NCI-H2171 (cell line): Measurements from ENCODE around the gene ADAMTSL1.

ENCODE experiments used
- DNase-seq: peaks from one replicate; lab custom pipeline; 2025; lab: John Stamatoyannopoulos, UW

Gene ADAMTSL1

GRCh38 chr9:18936094-18936871 lies 462.3 kb downstream of the ADAMTSL1 start:
- DNase-seq = no peak

GRCh38 chr9:18939943-18940342 lies 466.0 kb downstream of the ADAMTSL1 start:
- DNase-seq = no peak

GRCh38 chr9:18941060-18941740 lies 467.2 kb downstream of the ADAMTSL1 start:
- no peak for DNase-seq

- DNase-seq = no peak
Measured at GRCh38 chr9:18942801-18943200, 468.8 kb downstream of the ADAMTSL1 start.

- DNase-seq = no peak
Measured at GRCh38 chr9:18947892-18948339, 474.0 kb downstream of the ADAMTSL1 start.

- DNase-seq = no peak
Measured at GRCh38 chr9:18951936-18952335, 478.0 kb downstream of the ADAMTSL1 start.

- DNase-seq = no peak
Measured at GRCh38 chr9:18955626-18956025, 481.7 kb downstream of the ADAMTSL1 start.
